Aorta (tissue), 5 donors: ENCODE data around the gene SHANK3. TPM values are rescaled to one million over a fixed set of nuclear protein-coding genes. Genes with fewer than 3 reads are reported as not detected.

Source experiments
- ATAC-seq: fragments of 200-7000 bp; cut with Tn5 transposase; one replicate; pipeline ENCODE4 v1.9.1; 2022; ENCODE audit warnings: moderate library complexity; ENCODE audit not compliant: low FRiP score
- DNase-seq, 2 donors: peaks; one replicate each; pipeline ENCODE4 v3.0.0-alpha.2; 2020
- H3K27ac ChIP-seq, 2 donors: one replicate each; pipeline ENCODE4 v1.5.1; 2013; ENCODE audit warnings: low read length in 2 of 2, mild to moderate bottlenecking in 2 of 2, moderate library complexity in 2 of 2, control low read depth in 1 of 2, inconsistent platforms in 1 of 2, low read depth in 1 of 2
- H3K27me3 ChIP-seq, 2 donors: one replicate each; pipeline ENCODE4 v1.6.1; 2013; ENCODE audit warnings: control low read depth in 1 of 2, low read length in 1 of 2, mild to moderate bottlenecking in 1 of 2, moderate library complexity in 1 of 2; ENCODE audit not compliant: insufficient read depth in 2 of 2, control insufficient read depth in 1 of 2
- H3K36me3 ChIP-seq, 2 donors: one replicate each; pipeline ENCODE4 v1.6.1; 2013; ENCODE audit warnings: control low read depth in 1 of 2, low read length in 1 of 2, mild to moderate bottlenecking in 1 of 2; ENCODE audit not compliant: insufficient read depth in 2 of 2, control insufficient read depth in 1 of 2
- H3K4me1 ChIP-seq, 2 donors: one replicate each; pipeline ENCODE4 v1.6.1; 2013; ENCODE audit warnings: low read length in 2 of 2, control low read depth in 1 of 2, mild to moderate bottlenecking in 1 of 2, moderate library complexity in 1 of 2; ENCODE audit not compliant: insufficient read depth in 2 of 2, control insufficient read depth in 1 of 2
- H3K4me3 ChIP-seq, 2 donors: one replicate each; pipeline ENCODE4 v1.5.1; 2013; ENCODE audit warnings: low read length in 2 of 2, control low read depth in 1 of 2, mild to moderate bottlenecking in 1 of 2
- H3K9me3 ChIP-seq: one replicate; pipeline ENCODE4 v1.6.1; 2013; ENCODE audit warnings: mild to moderate bottlenecking, low read length; ENCODE audit not compliant: control insufficient read depth
- WGBS, 2 donors: extraction: QIAGEN DNeasy Blood & Tissue Kit; methylation state at CpG; one replicate each; pipeline ENCODE4 v1.1.7; 2013; 5-methylcytosine and 5-hydroxymethylcytosine counted together
- intact Hi-C, 2 donors: fragments of 100-400 bp; cut with DNase I; formaldehyde crosslinking; loops; one replicate each; pipeline versions ENCODE4 v1.14.2 to v1.15.0; 2022
- polyA plus RNA-seq, 2 donors: library from polyadenylated mRNA; stranded (reverse); fragments of 200-250 nt; gene quantifications; one replicate each; pipeline ENCODE4 v1.2.3, GENCODE V29; 2013
- total RNA-seq, 2 donors: library from RNA; stranded (reverse); fragmentation: NEBNext Ultra II Directional; extraction: Animal tissue kit (Norgen Biotek cat#: 25700); gene quantifications; one replicate each; pipeline ENCODE4 v1.2.1, GENCODE V29; 2021
- donor health status: healthy with polysubstance abuse.
- donor health status: Bipolar disorder and iron deficiency.
- donor health status: DM: no; HTN: no; CAD: no.
- donor health status: DM: no; HTN: no; CAD: no.
- donor health status: DM: yes; HTN: yes; CAD: no.

SHANK3 gene
- total and polyA plus RNA-seq, 4 donors: 0.63 to 62.9 (median 25.9) TPM

DNA sequence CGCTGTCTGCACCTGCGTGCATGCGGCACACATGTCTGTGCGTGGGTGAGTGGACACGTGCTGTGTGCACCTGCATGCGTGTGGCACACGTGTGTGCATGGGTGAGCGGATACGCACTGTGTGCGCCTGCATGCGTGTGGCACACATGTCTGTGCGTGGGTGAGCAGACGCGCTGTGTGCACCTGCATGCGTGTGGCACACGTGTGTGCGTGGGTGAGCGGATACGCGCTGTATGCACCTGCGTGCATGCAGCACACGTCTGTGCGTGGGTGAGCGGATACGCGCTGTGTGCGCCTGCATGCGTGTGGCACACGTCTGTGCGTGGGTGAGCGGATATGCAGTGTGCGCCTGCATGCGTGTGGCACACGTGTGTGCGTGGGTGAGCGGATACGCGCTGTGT, 38.3 kb downstream of the SHANK3 start:
- Histone ChIP-seq H3K36me3 (no peaks in the 10 kb centered on the region), H3K4me1 (no peaks in the 10 kb centered on the region), H3K9me3 (no peaks in the 10 kb centered on the region), H3K27me3 (no peaks in the 10 kb centered on the region), H3K4me3 (no peak overlapping the region), H3K27ac (no peak overlapping the region)
- 97 to 98% methylated on average over 38 of the region's 38 CpGs for WGBS, 2 donors
- ATAC-seq (no peak), DNase-seq (peak in 1 of 2 donors; percentile 59)
- intact Hi-C loops: no loop called here

DNA sequence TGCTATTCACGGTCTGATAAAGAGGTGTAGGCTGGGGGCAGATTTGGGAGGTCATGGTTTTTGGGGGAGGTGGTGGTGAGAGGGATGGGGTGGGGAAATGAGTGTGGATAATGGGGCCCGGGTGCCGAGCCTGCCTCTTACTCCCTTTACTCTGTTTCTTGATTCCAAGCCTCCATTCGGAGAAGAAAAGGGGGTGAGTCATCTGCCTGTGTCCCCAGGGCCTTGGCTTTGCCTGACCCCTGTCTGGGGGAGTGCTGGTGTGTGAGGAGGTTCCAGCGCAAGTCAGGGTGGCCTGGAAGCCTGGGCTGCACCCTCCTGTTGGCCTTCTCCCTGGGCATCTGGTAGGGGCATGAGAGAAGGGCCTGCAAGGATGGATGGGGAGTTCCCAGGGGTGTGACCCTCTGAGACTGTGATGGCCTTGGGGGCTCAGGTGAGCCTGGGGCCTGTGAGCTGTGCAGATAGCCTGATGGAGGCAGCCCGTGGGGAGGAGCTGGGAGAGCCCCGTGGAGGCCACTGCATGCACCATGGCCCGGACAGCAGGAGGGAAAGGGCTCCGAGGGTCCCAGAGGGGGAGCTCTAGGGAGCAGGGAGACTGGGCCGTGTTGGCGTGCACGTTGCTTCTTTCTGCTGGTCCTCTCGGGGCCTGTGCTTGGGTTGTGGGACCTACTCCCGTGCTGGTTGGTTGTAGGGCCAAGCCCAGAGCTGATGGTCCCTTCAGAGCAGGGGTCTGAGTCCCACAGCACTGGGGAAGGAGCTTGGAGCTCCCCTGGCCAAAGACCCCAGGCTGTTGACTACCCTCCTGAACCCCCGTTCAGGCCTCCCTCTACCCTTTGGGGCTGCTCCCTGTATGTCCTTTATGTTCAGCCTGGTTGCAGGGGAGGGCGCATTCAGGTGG, 39.1 kb downstream of the SHANK3 start:
- Histone ChIP-seq H3K4me3 (no peak overlapping the region), H3K9me3 (no peaks in the 10 kb centered on the region), H3K27me3 (no peaks in the 10 kb centered on the region), H3K27ac (no peak overlapping the region), H3K4me1 (no peaks in the 10 kb centered on the region), H3K36me3 (no peaks in the 10 kb centered on the region)
- ATAC-seq: no peak
- intact Hi-C loops: no loop called here
- DNase-seq: peak in 1 of 2 donors; percentile 55
- WGBS, 2 donors: 81 to 85% methylated on average over 16 of the region's 16 CpGs

DNA sequence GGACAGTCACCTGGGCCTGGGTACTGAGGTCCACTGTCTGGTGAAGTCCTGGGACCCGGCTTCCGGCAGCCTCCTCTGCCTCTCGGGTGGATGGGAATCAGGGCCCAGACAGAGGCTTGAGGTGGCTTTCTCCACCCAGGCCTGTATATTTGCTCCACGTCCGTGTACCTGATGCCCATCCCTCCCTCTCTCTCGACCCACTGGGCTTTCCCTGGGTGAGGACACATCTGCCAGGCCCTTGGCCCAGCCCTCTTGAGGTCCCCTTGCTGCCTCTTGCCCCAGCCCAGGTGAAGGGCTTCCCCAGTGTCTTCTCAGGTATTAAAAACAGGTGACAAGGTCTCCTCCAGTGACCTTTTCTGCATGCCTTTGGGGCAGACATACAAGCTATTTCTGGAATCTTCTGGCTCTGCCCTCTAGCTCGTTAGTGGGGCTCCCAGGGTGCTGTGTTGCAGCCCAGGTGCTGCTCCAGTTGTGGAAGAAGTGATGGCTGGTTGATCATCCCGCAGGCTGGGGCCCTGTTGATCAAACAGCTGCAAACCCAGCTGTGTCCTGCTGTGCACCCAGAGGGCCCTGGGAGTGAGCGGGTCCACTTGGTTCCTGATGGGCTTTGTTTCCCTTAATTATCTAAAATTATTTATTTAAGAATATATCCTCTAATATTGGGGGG, 39.9 kb downstream of the SHANK3 start:
- DNase-seq (peak in 1 of 2 donors; percentile 42), ATAC-seq (no peak)
- intact Hi-C loops: no loop called here
- WGBS, 2 donors: 79 to 81% methylated on average over 9 of the region's 9 CpGs
- Histone ChIP-seq H3K27me3 (no peaks in the 10 kb centered on the region), H3K4me1 (no peaks in the 10 kb centered on the region), H3K36me3 (no peaks in the 10 kb centered on the region), H3K4me3 (no peak overlapping the region), H3K27ac (no peak overlapping the region), H3K9me3 (peaks cover under 1% of the 10 kb centered on the region)

GRCh38 chr22:50713008-50713385, 40.4 kb downstream of the SHANK3 start:
- Histone ChIP-seq H3K4me3 (no peak overlapping the region), H3K4me1 (no peaks in the 10 kb centered on the region), H3K36me3 (no peaks in the 10 kb centered on the region), H3K27me3 (no peaks in the 10 kb centered on the region), H3K9me3 (peaks cover 2% of the 10 kb centered on the region), H3K27ac (no peak overlapping the region)
- ATAC-seq (no peak), DNase-seq (peak in 1 of 2 donors; percentile 50)
- intact Hi-C loops: no loop called here
- WGBS, 2 donors: 75 to 81% methylated on average over 13 of the region's 13 CpGs

DNA sequence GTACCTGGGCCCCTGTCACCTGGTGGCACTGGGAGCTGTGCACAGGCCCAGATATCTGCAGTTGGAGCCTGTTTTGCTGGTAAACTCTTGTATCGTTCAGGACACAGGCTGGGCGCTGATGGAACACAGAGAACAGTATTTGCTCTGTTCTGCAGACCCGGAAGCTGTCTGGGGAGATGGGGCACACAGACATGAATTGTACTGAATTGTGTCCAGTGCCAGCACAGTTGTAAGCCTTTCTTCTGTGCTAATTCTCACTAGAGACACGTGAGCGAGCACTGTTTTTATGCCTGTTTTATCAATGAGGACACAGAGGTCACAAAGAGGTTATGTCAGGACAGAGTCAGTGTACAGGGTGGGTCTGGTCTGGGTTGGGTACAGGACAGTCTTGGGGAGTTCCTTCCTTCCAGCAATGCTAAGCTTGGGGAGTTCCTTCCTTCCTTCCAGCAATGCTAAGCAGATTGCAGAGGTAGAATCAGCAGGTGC, 41.0 kb downstream of the SHANK3 start:
- H3K4me1 ChIP-seq: no peaks in the 10 kb centered on the region
- DNase-seq: peak in 1 of 2 donors; percentile 43
- 90% methylated on average over 5 of the region's 5 CpGs for WGBS, 2 donors
- H3K27ac ChIP-seq: no peak overlapping the region
- no peaks in the 10 kb centered on the region for H3K36me3 ChIP-seq
- ATAC-seq: no peak
- no peaks in the 10 kb centered on the region for H3K27me3 ChIP-seq
- no peak overlapping the region for H3K4me3 ChIP-seq
- H3K9me3 ChIP-seq: peaks cover 2% of the 10 kb centered on the region
- intact Hi-C loops: no loop called here

DNA sequence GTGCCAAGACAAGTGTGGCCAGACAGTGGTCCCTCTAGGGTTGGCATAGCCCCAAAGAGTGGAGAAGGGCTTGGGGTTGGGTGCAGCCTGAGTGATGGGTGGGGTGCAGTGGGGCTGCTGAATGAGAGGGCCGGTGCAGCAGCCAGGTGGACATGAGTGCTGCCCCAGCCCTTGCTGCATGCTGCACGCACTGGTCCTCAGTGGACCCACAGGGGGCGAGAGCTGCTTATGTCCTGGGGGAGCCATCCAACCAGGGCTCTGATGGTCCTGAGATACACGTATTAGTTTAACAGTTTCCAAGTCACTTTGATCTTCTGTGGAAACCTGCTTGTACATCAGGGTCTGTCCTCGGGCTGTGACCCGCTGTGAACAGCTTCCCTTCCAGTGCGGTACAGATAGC, 41.5 kb downstream of the SHANK3 start:
- Histone ChIP-seq H3K27me3 (no peaks in the 10 kb centered on the region), H3K27ac (no peak overlapping the region), H3K9me3 (peaks cover 2% of the 10 kb centered on the region), H3K4me1 (no peaks in the 10 kb centered on the region), H3K36me3 (no peaks in the 10 kb centered on the region), H3K4me3 (no peak overlapping the region)
- peak in 1 of 2 donors; percentile 53 for DNase-seq
- intact Hi-C loops: no loop called here
- ATAC-seq: no peak
- WGBS, 2 donors: 92 to 93% methylated on average over 7 of the region's 7 CpGs

- 88 to 90% methylated on average over 22 of the region's 22 CpGs for WGBS, 2 donors
- no peaks in the 10 kb centered on the region for H3K4me1 ChIP-seq
- H3K9me3 ChIP-seq: peaks cover 2% of the 10 kb centered on the region
- intact Hi-C loops: no loop called here
- H3K4me3 ChIP-seq: no peak overlapping the region
- ATAC-seq: no peak
- H3K27me3 ChIP-seq: no peaks in the 10 kb centered on the region
- H3K27ac ChIP-seq: no peak overlapping the region
- DNase-seq: no peak
- no peaks in the 10 kb centered on the region for H3K36me3 ChIP-seq
Measured at GRCh38 chr22:50714631-50715179, 42.1 kb downstream of the SHANK3 start.

DNA sequence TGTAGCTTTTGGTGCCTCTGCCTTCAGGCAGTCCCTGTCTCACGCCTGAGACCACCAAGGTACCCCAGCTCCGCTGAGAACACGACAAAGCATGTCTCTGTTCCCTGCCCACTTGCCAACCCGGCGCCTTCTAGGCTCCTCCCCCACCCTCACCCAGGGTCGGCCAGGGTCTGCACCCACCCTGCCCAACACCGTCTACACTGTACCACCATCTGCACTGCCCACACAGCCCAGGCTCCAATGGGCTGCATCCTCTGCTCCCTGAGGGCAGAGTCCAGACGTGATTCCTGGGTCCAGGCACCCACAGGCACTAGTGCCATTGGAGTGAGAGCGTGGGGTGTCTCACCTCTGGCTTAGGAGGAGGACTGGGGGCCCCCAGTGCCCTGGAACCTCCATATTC, 42.6 kb downstream of the SHANK3 start:
- no peak for ATAC-seq
- Histone ChIP-seq H3K36me3 (no peaks in the 10 kb centered on the region), H3K4me1 (no peaks in the 10 kb centered on the region), H3K27me3 (no peaks in the 10 kb centered on the region), H3K27ac (no peak overlapping the region), H3K9me3 (peaks cover 2% of the 10 kb centered on the region), H3K4me3 (no peak overlapping the region)
- no peak for DNase-seq
- intact Hi-C loops: no loop called here
- 85 to 86% methylated on average over 9 of the region's 9 CpGs for WGBS, 2 donors
